Lower leg skin (tissue), 3 donors: ENCODE data around the gene AGA.

Experiments
- POLR2A ChIP-seq, 2 donors: fragments of 450-650 bp; IDR thresholded peaks; one replicate each; pipeline ENCODE4 v1.6.1; 2016 to 2017; ENCODE audit warnings: antibody characterized with exemption in 2 of 2, mild to moderate bottlenecking in 1 of 2, moderate library complexity in 1 of 2
- TF ChIP-seq, protein P1 (sequence below), 3 donors: fragments of 450-650 bp; IDR thresholded peaks; one replicate each; pipeline ENCODE4 v1.5.1; 2016; ENCODE audit warnings: antibody characterized with exemption in 3 of 3, mild to moderate bottlenecking in 3 of 3, moderate library complexity in 2 of 3

- TF ChIP-seq POLR2A (IDR thresholded peaks at IDR 0.05): no peak
- TF ChIP-seq, protein P1, sequence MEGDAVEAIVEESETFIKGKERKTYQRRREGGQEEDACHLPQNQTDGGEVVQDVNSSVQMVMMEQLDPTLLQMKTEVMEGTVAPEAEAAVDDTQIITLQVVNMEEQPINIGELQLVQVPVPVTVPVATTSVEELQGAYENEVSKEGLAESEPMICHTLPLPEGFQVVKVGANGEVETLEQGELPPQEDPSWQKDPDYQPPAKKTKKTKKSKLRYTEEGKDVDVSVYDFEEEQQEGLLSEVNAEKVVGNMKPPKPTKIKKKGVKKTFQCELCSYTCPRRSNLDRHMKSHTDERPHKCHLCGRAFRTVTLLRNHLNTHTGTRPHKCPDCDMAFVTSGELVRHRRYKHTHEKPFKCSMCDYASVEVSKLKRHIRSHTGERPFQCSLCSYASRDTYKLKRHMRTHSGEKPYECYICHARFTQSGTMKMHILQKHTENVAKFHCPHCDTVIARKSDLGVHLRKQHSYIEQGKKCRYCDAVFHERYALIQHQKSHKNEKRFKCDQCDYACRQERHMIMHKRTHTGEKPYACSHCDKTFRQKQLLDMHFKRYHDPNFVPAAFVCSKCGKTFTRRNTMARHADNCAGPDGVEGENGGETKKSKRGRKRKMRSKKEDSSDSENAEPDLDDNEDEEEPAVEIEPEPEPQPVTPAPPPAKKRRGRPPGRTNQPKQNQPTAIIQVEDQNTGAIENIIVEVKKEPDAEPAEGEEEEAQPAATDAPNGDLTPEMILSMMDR (IDR thresholded peaks at IDR 0.05): no peak
Measured at GRCh38 chr4:177453116-177453515, 10.9 kb upstream of the AGA start.
